Measurements from ENCODE around the gene MBNL3.

Gene MBNL3

GRCh38 chrX:132411310-132411977 is 77.4 kb downstream of the MBNL3 start:
- DNase-seq: no peak

- DNase-seq: no peak
Measured at GRCh38 chrX:132409780-132410556, 78.9 kb downstream of the MBNL3 start.

- DNase-seq: no peak
Measured at GRCh38 chrX:132407691-132408090, 81.1 kb downstream of the MBNL3 start.

- DNase-seq: no peak
Measured at GRCh38 chrX:132406106-132406505, 82.7 kb downstream of the MBNL3 start.

- no peak for DNase-seq
Measured at GRCh38 chrX:132404266-132404665, 84.6 kb downstream of the MBNL3 start.

GRCh38 chrX:132401935-132402334 is 86.9 kb downstream of the MBNL3 start:
- DNase-seq: no peak

GRCh38 chrX:132400706-132401105 is 88.1 kb downstream of the MBNL3 start:
- no peak for DNase-seq

GRCh38 chrX:132395645-132396044 is 93.2 kb downstream of the MBNL3 start:
- DNase-seq: no peak

- DNase-seq: no peak
Measured at GRCh38 chrX:132395026-132395425, 93.8 kb downstream of the MBNL3 start.

GRCh38 chrX:132394591-132394990 is 94.2 kb downstream of the MBNL3 start:
- no peak for DNase-seq

GRCh38 chrX:132393992-132394391 is 94.8 kb downstream of the MBNL3 start:
- no peak for DNase-seq

- no peak for DNase-seq
Measured at GRCh38 chrX:132393485-132393884, 95.4 kb downstream of the MBNL3 start.

GRCh38 chrX:132393085-132393484 is 95.8 kb downstream of the MBNL3 start:
- no peak for DNase-seq

- no peak for DNase-seq
Measured at GRCh38 chrX:132390792-132391191, 98.0 kb downstream of the MBNL3 start.

GRCh38 chrX:132389480-132389879 is 99.4 kb downstream of the MBNL3 start:
- no peak for DNase-seq

- DNase-seq: no peak
Measured at GRCh38 chrX:132388371-132388770, 100.5 kb downstream of the MBNL3 start.

GRCh38 chrX:132384301-132384700 is 104.5 kb downstream of the MBNL3 start:
- DNase-seq: no peak

GRCh38 chrX:132382068-132382467 is 106.8 kb downstream of the MBNL3 start:
- DNase-seq: no peak

- DNase-seq: no peak
Measured at GRCh38 chrX:132378281-132378680, 110.6 kb downstream of the MBNL3 start.

- DNase-seq: no peak
Measured at GRCh38 chrX:132375941-132376340, 112.9 kb downstream of the MBNL3 start.

- DNase-seq: no peak
Measured at GRCh38 chrX:132373610-132374009, 115.2 kb downstream of the MBNL3 start.

GRCh38 chrX:132369617-132370326 is 119.1 kb downstream of the MBNL3 start:
- DNase-seq: no peak

GRCh38 chrX:132367984-132368383 is 120.9 kb downstream of the MBNL3 start:
- no peak for DNase-seq

- DNase-seq: no peak
Measured at GRCh38 chrX:132367314-132367713, 121.5 kb downstream of the MBNL3 start.
